SKM-1 (cell line): ENCODE results near the gene SUPT5H.
"Not testable (repeated sequence)": the region's sequence is repeated elsewhere in the genome, so short reads cannot be mapped to it uniquely, and the experiment has no call there.

ENCODE experiments used
- DNase-seq: peaks from one replicate; lab custom pipeline; 2025; ENCODE audit not compliant: unreplicated experiment; lab: John Stamatoyannopoulos, UW

Gene SUPT5H

DNA sequence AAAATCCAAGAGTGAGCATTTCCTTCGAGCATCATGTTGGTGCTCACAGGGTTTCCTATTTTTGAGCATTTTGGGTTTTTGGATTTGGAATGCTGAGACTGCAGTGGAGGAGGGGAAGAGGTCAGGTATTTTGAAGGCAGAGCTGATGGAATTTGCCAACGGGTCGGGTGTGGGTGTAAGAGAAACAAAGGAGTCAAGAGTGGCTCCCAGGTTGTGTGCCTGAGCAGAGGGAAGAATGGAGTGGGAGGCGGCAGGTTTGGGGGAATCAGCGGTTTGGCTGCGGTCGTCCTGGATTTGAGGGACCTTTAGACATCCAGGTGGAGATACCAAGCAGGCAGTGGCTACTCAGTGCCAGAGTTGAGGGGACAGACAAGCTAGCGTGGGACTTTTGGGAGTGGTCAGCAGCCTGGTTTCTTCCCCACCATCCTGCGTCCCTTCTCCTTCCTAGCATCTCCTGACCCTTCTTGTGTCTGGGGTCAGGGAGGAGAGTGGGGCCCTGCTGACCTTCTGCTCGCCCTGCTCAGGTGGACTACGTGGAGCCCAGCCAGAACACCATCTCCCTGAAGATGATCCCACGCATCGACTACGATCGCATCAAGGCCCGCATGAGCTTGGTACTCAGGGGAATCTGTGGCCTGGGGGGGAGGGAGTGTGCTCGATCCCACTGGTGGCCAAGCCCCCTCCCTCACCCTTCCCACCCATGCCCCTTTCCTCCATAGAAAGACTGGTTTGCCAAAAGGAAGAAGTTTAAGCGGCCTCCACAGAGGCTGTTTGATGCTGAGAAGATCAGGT lies 20.8 kb downstream of the SUPT5H start:
- no peak for DNase-seq

DNA sequence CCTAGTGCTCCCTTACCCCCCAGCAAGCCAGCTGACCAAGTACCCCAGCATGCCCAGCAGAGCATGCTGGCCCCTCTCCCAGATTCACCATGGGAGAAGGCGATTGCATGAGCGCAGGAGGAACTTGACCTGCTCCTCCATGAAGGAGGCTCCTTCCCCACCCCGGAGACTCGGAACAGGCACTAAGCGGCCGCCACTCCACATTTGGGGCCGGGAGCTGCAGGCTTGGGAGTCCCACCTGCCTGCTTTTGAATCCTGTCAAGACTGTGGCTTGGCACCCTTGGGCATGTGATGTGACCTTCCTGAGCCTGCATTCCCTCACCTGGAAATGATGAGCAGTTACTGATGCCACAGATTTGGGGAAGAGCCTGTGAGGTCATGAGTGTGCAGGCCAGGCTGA lies 22.6 kb downstream of the SUPT5H start:
- no peak for DNase-seq

DNA sequence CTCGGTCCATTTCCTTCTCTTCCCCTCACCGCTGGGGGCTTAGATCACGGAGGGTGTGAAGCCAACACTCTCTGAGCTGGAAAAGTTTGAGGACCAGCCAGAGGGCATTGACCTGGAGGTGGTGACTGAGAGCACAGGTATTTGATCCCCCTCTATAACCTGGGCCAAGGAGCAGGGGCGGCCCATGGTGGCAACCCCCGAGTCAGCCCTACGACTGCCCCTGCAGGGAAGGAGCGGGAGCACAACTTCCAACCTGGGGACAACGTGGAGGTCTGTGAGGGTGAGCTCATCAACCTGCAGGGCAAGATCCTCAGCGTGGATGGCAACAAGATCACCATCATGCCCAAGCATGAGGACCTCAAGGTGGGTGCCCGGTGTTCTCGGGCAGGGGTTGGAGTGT lies 23.7 kb downstream of the SUPT5H start:
- no peak for DNase-seq

DNA sequence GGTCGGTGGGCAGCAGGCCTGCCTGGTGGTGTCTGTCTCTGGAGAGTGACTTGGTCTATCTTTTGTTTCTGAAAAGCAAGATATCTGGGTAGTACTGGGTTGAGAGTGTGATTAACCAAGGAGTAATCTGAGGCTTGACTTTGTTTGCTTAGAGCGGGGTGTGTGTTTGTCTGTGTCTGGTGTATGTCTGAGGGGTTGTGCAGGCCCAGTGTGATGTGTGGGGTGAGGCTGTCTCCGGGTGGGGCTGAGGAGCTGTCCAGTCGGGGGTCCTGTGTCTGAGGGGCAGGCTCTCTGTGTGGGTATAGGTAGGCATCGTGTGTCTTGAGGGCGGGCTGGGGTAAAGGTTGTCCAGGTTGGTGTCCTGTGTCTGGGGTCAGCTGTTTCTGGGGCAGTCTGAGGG lies 24.2 kb downstream of the SUPT5H start:
- no peak for DNase-seq

DNA sequence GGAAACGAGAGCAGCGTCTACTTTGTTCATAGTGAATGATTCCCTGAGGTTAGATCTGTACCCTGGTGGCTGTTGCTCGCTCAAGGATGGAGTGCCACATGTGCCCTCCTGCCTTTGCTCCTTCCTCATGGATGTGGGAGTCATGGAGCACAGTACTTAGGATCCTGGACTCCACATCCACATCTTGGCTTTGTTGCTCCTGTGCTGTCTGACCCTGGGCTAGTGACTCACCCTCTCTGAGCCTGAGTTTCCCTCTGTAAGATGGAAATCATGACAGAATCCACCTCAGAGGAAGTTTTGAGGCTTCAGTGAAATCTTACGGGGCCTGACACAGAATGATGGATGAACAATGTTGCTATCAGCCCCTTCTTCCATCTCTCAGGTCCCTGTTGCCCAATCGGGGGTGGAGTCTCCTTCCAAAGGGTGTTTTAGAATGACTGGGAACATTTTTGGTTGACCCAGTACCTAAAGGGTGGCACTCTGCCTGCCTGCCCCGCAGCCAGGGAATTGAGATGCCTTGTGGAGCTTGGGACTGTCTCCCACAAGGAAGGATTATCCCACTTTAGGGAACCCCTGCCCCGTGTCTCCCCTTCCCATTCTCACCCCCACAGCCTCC lies 25.4 kb downstream of the SUPT5H start:
- DNase-seq = no peak

DNA sequence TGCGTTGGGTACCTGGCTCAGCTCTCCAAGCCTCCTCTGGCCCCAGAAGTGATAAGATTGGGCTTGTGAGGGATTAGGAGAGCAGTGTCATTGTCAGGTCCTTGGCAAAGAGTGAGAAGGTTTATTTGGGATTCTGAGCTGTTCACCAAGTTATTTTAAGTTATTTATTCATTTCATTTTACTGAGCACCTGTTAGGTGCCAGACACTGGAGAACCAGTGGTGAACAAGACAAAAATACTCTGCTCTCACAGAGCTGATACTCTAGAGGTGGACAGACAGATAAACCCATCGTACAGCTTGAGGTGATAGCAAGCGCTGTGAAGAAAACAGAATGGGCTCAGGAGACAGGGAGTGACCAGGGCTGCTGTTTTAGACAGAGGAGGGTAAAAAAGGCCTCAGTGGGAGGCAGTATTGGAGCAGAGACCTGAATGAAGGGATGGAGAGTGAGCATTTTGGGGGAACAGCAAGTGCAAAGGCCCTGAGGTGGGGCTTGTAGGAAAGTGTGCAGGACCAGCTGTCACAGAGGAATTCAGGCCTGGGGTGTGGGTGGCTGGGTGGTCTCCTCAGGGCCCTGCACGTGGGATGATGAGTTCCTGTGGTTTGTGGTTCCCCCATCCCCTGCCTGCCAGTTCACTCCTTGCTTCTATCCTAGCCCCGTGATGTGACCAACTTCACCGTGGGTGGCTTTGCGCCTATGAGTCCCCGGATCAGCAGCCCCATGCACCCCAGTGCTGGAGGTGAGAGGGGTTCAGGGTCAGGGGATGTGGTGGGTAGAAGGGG lies 26.6 kb downstream of the SUPT5H start:
- DNase-seq = no peak

DNA sequence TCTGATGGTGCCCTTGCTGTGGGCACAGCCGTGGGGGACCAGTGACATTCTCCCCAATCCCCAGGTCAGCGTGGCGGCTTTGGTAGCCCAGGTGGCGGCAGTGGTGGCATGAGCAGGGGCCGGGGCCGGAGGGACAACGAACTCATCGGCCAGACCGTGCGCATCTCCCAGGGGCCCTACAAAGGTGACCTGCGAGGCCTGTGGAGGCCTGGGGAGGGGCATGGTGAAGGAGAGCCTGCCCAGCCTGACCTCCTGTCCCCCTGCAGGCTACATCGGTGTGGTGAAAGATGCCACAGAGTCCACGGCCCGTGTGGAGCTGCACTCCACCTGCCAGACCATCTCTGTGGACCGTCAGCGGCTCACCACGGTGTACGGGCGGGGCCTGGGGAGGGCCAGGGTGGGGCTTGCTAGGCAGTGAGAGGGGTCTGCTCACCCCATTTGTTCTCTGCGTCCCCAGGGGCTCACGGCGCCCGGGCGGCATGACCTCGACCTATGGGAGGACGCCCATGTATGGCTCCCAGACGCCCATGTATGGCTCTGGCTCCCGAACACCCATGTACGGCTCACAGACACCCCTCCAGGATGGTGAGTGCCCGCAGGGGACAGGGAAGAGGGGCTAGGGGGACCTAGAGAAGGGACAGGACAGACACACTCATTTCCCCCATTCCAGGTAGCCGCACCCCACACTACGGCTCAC lies 27.5 kb downstream of the SUPT5H start:
- no peak for DNase-seq

DNA sequence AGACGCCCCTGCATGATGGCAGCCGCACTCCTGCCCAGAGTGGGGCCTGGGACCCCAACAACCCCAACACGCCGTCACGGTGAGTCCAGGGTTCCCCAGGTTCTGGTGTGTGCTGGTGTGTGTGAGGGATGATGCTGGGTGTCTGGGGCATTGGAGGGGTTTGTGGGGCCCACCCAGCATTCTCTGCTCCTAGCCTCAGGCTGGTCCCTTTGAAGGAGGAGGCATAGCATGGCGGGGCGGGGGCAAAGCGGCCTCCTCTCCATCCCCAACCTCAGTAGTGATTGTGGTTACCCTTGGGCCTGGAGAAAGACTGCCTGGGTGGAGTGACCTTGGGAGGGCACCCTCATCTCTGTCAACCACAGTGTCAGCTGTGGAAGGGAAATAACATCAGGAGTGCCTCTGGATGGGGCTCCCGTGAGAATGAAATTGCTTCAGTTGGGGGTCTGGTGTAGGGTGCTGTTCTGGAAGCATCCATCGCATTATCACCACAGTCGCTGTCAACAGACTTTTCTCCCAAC lies 28.1 kb downstream of the SUPT5H start:
- DNase-seq = no peak

DNA sequence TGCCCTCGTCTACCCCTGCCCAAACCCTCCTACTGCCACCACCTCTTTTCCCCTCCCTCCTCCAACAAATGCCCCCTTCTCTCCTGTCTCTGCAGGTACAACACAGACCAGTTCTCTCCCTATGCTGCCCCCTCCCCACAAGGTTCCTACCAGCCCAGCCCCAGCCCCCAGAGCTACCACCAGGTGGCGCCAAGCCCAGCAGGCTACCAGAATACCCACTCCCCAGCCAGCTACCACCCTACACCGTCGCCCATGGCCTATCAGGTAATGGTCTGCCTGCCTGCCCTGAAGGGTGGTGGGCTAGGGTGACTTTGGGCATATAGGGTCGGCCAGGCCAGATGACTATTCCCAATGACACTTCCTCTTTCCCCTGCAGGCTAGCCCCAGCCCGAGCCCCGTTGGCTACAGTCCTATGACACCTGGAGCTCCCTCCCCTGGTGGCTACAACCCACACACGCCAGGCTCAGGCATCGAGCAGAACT lies 28.8 kb downstream of the SUPT5H start:
- DNase-seq = no peak

DNA sequence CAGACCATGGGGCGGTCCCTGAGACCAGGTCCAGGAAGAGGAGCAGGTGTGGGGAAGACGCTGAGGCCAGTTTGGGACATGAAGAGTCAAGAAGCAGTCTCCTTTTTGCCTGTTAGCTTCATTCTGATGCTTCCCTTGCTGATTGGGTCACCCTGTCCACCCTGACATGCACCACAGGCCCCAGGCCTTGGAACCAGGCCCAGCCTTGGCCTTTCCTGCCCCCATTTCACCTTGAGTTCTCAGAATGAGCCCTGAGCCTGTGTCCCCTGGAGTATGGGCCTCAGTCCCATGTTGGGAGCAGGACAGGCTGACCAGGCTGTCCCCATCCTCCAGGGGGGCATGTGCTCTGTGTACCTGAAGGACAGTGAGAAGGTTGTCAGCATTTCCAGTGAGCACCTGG lies 30.4 kb downstream of the SUPT5H start:
- DNase-seq = no peak

DNA sequence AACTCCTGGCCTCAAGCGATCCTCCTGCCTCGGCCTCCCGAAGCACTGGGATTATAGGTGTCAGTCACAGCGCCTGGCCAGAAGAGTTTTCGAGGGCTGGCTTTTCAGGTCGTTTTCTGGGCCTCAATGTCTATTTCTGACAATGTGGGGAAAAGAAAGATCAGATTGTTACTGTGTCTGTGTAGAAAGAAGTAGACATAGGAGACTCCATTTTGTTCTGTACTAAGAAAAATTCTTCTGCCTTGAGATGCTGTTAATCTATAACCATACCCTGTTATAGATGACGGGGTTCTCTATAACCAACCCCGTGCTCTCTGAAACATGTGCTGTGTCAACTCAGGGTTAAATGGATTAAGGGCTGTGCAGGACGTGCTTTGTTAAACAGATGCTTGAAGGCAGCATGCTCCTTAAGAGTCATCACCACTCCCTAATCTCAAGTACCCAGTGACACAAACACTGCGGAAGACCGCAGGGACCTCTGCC lies 34.0 kb downstream of the SUPT5H start:
- not testable (repeated sequence) for DNase-seq

DNA sequence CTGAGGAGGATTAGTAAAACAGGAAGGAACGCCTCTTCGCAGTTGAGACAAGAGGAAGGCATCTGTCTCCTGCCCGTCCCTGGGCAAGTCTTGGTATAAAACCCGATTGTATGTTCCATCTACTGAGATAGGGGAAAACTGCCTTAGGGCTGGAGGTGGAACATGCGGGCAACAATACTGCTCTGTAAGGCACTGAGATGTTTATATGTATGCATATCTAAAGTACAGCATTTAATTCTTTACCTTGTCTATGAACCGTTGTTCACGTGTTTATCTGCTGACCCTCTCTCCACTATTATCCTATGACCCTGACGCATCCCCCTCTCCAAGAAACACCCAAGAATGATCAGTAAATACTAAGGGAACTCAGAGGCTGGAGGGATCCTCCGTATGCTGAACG lies 34.5 kb downstream of the SUPT5H start:
- DNase-seq = no peak

DNA sequence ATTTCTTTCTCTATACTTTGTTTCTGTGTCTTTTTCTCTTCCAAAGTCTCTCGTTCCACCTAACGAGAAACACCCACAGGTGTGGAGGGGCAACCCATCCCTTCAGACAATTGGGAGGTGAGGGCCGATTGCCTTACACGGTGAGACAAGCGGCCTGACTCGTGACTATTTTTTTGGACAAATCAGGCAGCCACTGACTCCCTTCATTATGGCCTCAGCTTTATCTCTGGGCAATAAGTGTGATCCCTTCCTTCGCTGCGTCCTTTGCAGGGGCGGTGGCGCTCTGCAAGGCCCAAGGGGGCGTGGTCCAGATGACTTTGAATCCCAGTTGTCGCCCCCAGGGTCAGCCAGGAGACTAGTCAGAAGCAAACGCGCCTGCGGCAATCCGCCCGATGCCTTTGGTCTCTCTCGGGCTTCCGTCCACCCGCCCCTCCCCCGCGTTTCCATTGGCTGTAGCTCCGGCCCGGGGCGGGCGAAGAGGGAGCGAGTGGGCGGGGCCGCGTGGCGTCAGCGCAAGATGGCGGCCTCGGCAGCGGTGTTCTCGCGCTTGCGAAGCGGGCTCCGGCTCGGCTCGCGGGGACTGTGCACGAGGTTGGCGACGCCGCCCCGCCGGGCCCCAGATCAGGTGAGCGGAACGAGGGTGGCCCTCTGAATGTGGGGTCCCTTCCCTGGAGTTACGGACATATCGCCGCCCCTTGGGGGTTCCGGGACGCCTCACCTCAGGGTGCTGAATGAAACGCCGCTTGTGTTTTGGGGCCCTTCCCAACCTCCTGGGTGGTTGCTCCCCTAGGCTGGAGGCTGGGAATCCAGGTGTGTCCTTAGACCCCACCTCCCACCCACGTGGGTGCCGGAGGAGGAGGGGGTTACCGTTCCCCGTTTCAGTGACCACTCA lies 35.2 kb downstream of the SUPT5H start, which contains the start of gene TIMM50:
Gene TIMM50, plus strand, starts transcription at position 502 of the 892 bp plus-strand sequence. Its CDS starts 16 bp downstream, at position 518.
- DNase-seq = peak; percentile 88

DNA sequence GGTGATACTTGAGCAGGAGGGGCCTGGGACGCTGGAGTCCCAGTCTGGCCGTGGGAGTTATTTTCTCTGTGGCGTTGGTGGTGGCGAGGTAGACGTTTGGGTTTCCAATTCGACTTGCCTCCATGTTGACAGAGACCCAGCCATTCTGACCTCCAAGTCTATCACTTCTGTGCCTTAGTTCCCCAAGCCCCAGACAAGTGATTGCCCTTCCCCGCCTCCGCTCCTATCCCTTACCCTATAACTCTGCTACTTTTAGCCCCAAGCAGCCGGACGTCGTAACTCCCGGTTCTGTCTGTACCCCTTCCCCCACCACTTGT lies 35.8 kb downstream of the SUPT5H start:
- no peak for DNase-seq

DNA sequence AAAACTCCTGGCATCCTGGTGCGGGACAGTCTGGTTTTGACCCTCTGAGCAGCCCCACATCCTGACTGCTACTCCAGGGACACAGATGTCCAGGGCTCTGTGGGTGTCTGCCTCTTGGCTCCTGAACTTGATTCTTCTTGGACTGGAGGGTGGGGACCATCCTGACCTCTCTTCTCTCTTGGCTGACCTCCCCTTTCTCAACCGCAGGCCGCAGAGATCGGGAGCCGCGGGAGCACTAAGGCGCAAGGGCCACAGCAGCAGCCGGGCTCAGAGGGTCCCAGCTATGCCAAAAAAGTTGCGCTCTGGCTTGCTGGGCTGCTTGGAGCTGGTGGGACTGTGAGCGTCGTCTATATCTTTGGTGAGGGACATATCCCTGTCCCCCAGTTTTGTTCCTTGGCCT lies 36.3 kb downstream of the SUPT5H start:
- no peak for DNase-seq

DNA sequence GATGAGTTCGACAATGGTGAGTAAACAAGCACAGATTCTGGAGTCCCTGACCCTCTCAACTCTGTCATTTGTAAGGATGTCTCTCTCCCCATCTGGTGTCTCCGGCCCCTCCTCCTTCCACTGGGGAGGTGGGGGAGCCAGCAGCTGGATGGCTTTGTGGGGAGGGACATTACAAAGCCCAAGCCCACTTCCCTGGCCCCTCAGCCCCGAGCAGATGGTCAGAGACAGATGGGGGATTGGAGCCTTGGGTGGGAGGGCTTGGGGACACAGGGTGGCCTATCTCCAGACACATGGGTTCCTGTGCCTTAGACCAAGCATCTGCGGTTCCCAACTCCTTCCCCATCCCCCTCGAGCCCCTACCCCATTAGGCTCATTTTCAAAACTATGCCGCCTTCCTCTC lies 37.8 kb downstream of the SUPT5H start:
- no peak for DNase-seq

DNA sequence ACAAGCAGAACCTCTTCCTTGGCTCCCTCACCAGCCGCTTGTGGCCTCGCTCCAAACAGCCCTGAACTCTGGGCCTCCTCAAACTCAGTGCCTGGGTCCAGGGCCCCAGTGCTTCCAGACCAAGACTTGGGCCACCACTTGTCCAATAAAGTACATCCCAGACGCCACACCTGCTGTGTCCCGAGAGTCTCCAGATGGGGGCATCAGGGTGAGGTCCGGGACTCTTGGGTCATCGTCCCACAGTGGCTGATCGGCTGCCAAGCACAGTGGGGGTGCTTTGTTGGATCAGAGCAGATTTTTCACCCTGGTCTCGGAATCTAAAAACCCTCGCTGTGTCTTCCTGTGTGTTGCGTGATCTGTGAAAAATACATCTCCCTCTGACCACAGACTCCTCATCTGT lies 44.4 kb downstream of the SUPT5H start:
- DNase-seq = no peak

DNA sequence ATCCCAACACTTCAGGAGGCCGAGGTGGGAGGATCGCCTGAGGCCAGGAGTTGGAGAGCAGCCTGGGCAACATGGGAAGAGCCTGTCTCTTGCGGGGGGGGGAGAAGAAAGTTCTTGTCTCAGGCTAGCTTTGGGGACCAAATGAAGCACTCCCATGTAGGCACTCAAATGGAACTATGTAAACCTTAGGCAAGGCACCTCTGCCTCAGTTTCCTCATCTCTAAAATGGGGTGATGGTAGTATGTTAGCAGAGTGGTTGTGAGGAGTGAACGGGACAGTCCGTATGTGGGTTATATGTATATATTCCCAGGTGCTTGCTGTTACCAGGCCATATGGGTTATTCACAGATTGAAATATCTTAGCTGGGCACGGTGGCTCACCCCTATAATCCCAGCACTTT lies 46.8 kb downstream of the SUPT5H start:
- DNase-seq = no peak

DNA sequence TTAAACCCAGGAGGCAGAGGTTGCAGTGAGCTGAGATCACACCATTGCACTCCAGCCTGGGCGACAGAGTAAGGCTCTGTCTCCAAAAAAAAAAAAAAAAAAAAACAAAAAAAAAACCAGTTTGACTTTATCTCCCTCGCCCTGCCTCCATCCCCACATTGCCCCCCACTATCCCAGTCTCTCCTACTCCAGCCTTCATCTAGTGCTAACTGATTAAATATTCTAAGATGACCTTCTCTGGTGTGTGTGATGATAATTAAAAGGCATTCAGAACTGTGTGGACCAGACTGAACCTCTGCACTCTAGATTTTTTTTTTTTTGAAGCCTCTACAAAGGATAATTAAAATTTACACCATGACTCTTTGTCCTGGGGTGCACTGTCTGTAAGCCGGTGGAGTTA lies 47.4 kb downstream of the SUPT5H start:
- DNase-seq = no peak

DNA sequence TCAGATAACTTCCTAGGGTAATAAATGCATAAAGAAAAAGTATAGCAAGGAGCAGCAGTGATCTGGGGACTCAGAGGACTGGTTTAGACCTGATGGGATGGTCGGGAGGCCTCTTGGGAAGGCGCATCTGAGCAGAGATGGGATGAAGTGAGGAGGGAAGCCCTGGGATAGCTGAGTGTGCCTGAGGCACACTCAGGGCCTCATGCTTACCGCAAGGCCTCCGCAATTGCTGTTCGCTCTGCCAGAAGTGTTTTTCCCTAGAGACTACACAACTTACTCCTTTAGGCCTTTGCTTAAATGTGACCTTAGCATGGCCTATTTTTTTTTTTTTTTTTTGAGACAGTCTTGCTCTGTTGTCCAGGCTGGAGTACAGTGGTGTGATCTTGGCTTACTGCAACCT lies 49.3 kb downstream of the SUPT5H start:
- no peak for DNase-seq
